ENCODE data around the gene TLN1. TPM values are rescaled to one million over a fixed set of nuclear protein-coding genes. Genes with fewer than 3 reads are reported as not detected.

Gene TLN1
- total RNA-seq, 1 experiment from 2014 or later, result 173 TPM

DNA sequence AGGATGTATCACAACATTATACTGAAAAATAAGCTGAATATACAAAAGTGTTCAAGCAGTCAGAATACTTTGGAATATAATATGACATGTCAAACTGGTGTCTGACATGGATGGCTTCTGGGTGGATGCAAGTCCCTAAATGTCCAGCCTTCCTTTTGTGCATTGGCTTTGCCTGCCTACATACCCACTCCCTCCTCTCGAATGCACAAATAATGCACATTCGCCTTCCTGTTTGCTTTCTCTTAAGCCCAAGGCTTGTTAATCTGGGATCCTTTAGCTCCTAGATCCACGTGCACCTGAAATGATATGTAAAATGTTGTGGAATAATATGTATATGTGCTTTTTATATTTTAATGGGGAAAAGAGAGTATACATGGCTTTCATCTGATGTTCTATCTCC is 46.5 kb upstream of the TLN1 start:
- H3K27me3 ChIP-seq (replicated peaks; ENCODE audit: insufficient read depth, low read depth, low read length, poor library complexity), result no peaks in the 10 kb centered on the region
- POLR2A ChIA-PET (ENCODE audit: low non-redundant PET), result no interaction called here
- no peak overlapping the region for H3K27ac ChIP-seq (ENCODE audit: low read depth, low read length, poor library complexity, severe bottlenecking)
- DNase-seq (ENCODE audit: low spot score), result no peak
- no TSS peak for BruUV-seq (replicated peaks)
- intact Hi-C loops (cut with micrococcal nuclease; ENCODE audit: unreplicated experiment), result loop anchor here (5.0 kb wide), 1 partner anchor 41 kb away; no protein-coding TSS in a partner anchor
- no peaks in the 10 kb centered on the region for H3K36me3 ChIP-seq (ENCODE audit: insufficient read depth, low read length, poor library complexity, severe bottlenecking)
- no peak overlapping the region for H3K4me3 ChIP-seq (ENCODE audit: low read depth, low read length, poor library complexity, severe bottlenecking)
- no peaks in the 10 kb centered on the region for H3K4me1 ChIP-seq (ENCODE audit: insufficient read depth, low read length, poor library complexity, severe bottlenecking)
- no peaks in the 10 kb centered on the region for H3K9me3 ChIP-seq (ENCODE audit: low read depth, low read length, poor library complexity, severe bottlenecking)
- CTCF ChIA-PET, result interaction anchor here (1.2 kb wide), 1 partner anchor 12 kb away, joined by 3 read pairs; no protein-coding TSS in a partner anchor
- TF ChIP-seq CTCF (conservative IDR thresholded peaks at IDR 0.05; ENCODE audit: low read depth, low read length), result no peak
- no peak for TF ChIP-seq EZH2 (IDR thresholded peaks at IDR 0.05; ENCODE audit: borderline replicate concordance, low read depth, low read length, poor library complexity, severe bottlenecking)

DNA sequence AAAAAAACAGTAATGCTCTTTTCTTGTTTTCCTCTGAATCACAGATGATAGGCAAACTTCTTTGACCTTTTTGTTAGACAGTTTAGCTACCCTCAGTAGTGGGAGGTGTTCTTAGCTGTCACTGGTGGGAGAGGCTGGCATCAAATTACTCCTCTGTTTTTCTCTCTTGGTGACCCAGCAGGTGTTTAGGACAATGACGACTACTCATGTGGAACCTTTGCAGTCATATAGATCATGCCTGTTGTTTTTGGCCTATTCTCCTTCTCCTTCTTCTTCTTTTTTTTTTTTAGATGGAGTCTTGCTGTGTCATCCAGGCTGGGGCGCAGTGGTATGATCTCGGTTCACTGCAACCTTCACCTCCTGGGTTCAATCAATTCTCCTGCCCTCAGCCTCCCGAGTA is 44.0 kb upstream of the TLN1 start:
- Histone ChIP-seq H3K27ac (ENCODE audit: low read depth, low read length, poor library complexity, severe bottlenecking) (no peak overlapping the region), H3K9me3 (ENCODE audit: low read depth, low read length, poor library complexity, severe bottlenecking) (no peaks in the 10 kb centered on the region), H3K4me1 (ENCODE audit: insufficient read depth, low read length, poor library complexity, severe bottlenecking) (peaks cover 10% of the 10 kb centered on the region), H3K4me3 (ENCODE audit: low read depth, low read length, poor library complexity, severe bottlenecking) (no peak overlapping the region), H3K27me3 (replicated peaks; ENCODE audit: insufficient read depth, low read depth, low read length, poor library complexity) (no peaks in the 10 kb centered on the region), H3K36me3 (ENCODE audit: insufficient read depth, low read length, poor library complexity, severe bottlenecking) (no peaks in the 10 kb centered on the region)
- ChIA-PET CTCF (interaction anchor here (1.0 to 1.1 kb wide), 2 partner anchors 12 to 14 kb away, joined by 4 read pairs; no protein-coding TSS in a partner anchor), POLR2A (ENCODE audit: low non-redundant PET) (no interaction called here)
- DNase-seq (ENCODE audit: low spot score), result no peak
- no peak for TF ChIP-seq EZH2 (IDR thresholded peaks at IDR 0.05; ENCODE audit: borderline replicate concordance, low read depth, low read length, poor library complexity, severe bottlenecking)
- TF ChIP-seq CTCF (conservative IDR thresholded peaks at IDR 0.05; ENCODE audit: low read depth, low read length), result no peak
- intact Hi-C loops (cut with micrococcal nuclease; ENCODE audit: unreplicated experiment), result loop anchor here (5.0 kb wide), 1 partner anchor 39 kb away; no protein-coding TSS in a partner anchor
- no TSS peak for BruUV-seq (replicated peaks)

DNA sequence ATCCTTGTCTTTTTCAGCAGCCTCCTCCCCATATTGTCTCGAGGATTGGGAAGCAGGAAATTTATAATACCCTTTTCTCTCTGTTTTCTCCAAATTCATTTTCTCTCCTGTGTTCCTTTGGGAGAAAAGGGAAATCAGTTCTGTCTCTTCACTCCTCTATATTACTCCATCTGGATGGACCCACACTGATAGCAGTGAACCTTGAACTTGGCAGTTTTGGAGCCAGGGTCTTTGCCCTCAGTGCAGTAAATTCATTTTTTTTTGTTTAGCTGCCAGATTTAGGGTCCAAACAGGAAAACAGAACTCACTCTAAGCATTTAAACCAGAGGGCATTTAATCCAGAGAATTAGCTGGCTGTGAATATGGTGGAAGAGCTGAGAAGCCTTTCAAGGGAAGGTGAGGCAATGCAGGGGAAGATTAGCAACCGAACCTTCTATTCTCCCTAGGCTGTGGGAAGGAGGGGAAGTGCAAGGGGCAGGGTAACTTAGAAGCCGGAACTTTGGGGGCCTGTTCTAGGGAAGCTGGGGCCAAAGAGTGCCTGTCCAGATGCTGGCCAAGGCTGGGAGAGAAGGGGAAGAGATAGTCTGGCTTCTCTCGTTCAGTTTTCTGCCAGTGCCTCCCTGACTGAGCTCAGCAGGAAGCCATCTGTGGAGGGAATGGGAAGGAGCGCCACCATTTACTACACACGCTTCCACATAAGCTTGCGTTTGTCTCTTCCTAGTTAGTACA is 43.1 kb upstream of the TLN1 start:
- no peak for DNase-seq (ENCODE audit: low spot score)
- H3K9me3 ChIP-seq (ENCODE audit: low read depth, low read length, poor library complexity, severe bottlenecking), result no peaks in the 10 kb centered on the region
- TF ChIP-seq EZH2 (IDR thresholded peaks at IDR 0.05; ENCODE audit: borderline replicate concordance, low read depth, low read length, poor library complexity, severe bottlenecking) (no peak), CTCF (conservative IDR thresholded peaks at IDR 0.05; ENCODE audit: low read depth, low read length) (no peak)
- ChIA-PET CTCF (interaction anchor here (0.7 to 1.1 kb wide), 3 partner anchors 13 to 19 kb away, joined by 3 to 4 read pairs (median 4); no protein-coding TSS in a partner anchor), POLR2A (ENCODE audit: low non-redundant PET) (no interaction called here)
- intact Hi-C loops (cut with micrococcal nuclease; ENCODE audit: unreplicated experiment), result loop anchor here (5.0 kb wide), 1 partner anchor 38 kb away; no protein-coding TSS in a partner anchor
- H3K36me3 ChIP-seq (ENCODE audit: insufficient read depth, low read length, poor library complexity, severe bottlenecking), result no peaks in the 10 kb centered on the region
- no peak overlapping the region for H3K4me3 ChIP-seq (ENCODE audit: low read depth, low read length, poor library complexity, severe bottlenecking)
- no peak overlapping the region for H3K27ac ChIP-seq (ENCODE audit: low read depth, low read length, poor library complexity, severe bottlenecking)
- no TSS peak for BruUV-seq (replicated peaks)
- peaks cover 10% of the 10 kb centered on the region for H3K4me1 ChIP-seq (ENCODE audit: insufficient read depth, low read length, poor library complexity, severe bottlenecking)
- no peaks in the 10 kb centered on the region for H3K27me3 ChIP-seq (replicated peaks; ENCODE audit: insufficient read depth, low read depth, low read length, poor library complexity)

Data from A673 (cell line).